ENCODE data around the gene ZRANB3.

- TF ChIP-seq CTCF (IDR thresholded peaks at IDR 0.05) (no peak), POLR2A (IDR thresholded peaks at IDR 0.05) (no peak)
These were observed 390.4 kb downstream of the ZRANB3 start for GRCh38 chr2:135140606-135141005.
